ENCODE measurements around the gene UCHL5. TPM values are rescaled to one million over a fixed set of nuclear protein-coding genes. Genes with fewer than 3 reads are reported as not detected.

The UCHL5 gene
- total and polyA plus RNA-seq, 2 of the 13 experiments (the other 11 are each of a cell fraction or from before 2014, with no cell fraction given) = 18.2 to 44.1 TPM

- TF ChIP-seq ATF2 (CRISPR knock-in tag; IDR thresholded peaks at IDR 0.05) (0 out of 2 replicates have a peak, but pooled peaks have one; percentile 39), ZNF460 (CRISPR knock-in tag; IDR thresholded peaks at IDR 0.05; ENCODE audit: borderline replicate concordance) (no peak), CSRNP2 (CRISPR knock-in tag; conservative IDR thresholded peaks at IDR 0.05; ENCODE audit: low read depth) (no peak), ZKSCAN1 (IDR thresholded peaks at IDR 0.05; ENCODE audit: low read length) (no peak), TBL1XR1 (IDR thresholded peaks at IDR 0.05; ENCODE audit: borderline replicate concordance, low read length, partially characterized antibody) (peak; percentile 21), NFYC (CRISPR knock-in tag; IDR thresholded peaks at IDR 0.05) (no peak), TFDP2 (CRISPR knock-in tag; IDR thresholded peaks at IDR 0.05) (peak; percentile 43; the same call in 1 of the 2 replicates), FOXK1 (CRISPR knock-in tag; IDR thresholded peaks at IDR 0.05; ENCODE audit: borderline replicate concordance, low read depth) (peak; percentile 62; the same call in 1 of the 2 replicates), CSRNP1 (CRISPR knock-in tag; IDR thresholded peaks at IDR 0.05) (peak; percentile 17; the same call in 1 of the 2 replicates), GMEB1 (CRISPR knock-in tag; IDR thresholded peaks at IDR 0.05; ENCODE audit: borderline replicate concordance) (peak; percentile 66)
These were observed 46.0 kb upstream of the UCHL5 start, which contains the start of gene GLRX2 (continued) for GRCh38 chr1:193104907-193105820.

Measured in HepG2 (cell line).